Measurements from ENCODE around the gene PCDH9. TPM values are rescaled to one million over a fixed set of nuclear protein-coding genes. Genes with fewer than 3 reads are reported as not detected.

Gene PCDH9
- total and polyA plus RNA-seq, 2 of the 13 experiments (the other 11 are each of a cell fraction or from before 2014, with no cell fraction given) = 0.09 TPM; not detected in 1

DNA sequence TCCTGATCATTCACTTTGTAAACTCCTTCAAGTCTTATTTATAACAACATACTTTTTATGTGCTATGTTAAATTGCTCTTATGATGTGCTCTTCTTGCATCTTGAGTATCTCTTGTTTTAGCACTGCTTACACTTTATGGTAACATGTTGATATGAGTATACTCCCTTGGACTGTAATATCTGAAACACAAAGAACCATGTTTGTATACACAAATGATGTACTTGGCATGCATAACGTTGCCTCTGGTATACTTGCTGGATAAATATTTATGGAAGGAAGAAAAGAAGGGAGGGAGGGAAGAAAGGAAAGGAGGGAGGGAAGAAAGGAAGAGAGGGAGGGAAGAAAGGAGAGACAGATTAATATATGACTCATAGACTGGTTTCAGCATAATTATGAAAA lies 333.2 kb downstream of the PCDH9 start:
- no peak overlapping the region for H3K4me3 ChIP-seq (replicated peaks in 1 of 3; ENCODE audit: insufficient read depth in 1 of 3, low read depth in 2 of 3, low read length in 3 of 3)
- H4K20me1 ChIP-seq (ENCODE audit: insufficient read depth, low read length) = no peaks in the 10 kb centered on the region
- no peaks in the 10 kb centered on the region for H3K27me3 ChIP-seq (ENCODE audit: control insufficient read depth in 1 of 2, insufficient read depth in 2 of 2, low read length in 2 of 2)
- no peak overlapping the region for H2AFZ ChIP-seq (ENCODE audit: low read length)
- WGBS (ENCODE audit: low lambda C conversion rate) = 0% methylated on average over 1 of the region's 1 CpG
- no peak overlapping the region for H3K9ac ChIP-seq (ENCODE audit: insufficient read depth, low read depth, low read length)
- in situ Hi-C loops (cut with HindIII; ENCODE audit: extremely low pct_ligation_motif_present, low pct_unique_long_range_greater_than_20kb) (no loop called here), intact Hi-C loops (cut with micrococcal nuclease; ENCODE audit: unreplicated experiment) (no loop called here)
- H3K4me2 ChIP-seq (ENCODE audit: low read depth, low read length) = no peak overlapping the region
- ChIA-PET CTCF (ENCODE audit: low intra/inter-chr PET ratio, low total read pairs) (no interaction called here), POLR2A (no interaction called here)
- ATAC-seq (no peak), DNase-seq (ENCODE audit: low spot score) (no peak), FAIRE-seq (no peak)
- BruUV-seq (replicated peaks) = no TSS peak
- no peaks in the 10 kb centered on the region for H3K79me2 ChIP-seq (ENCODE audit: insufficient read depth, low read length)
- H3K27ac ChIP-seq (ENCODE audit: extremely low read length, insufficient read depth, low read length) = no peak overlapping the region
- no peaks in the 10 kb centered on the region for H3K36me3 ChIP-seq (replicated peaks in 1 of 2; ENCODE audit: control insufficient read depth in 1 of 2, insufficient read depth in 2 of 2, low read length in 2 of 2)
- TF ChIP-seq SP4 (CRISPR knock-in tag; IDR thresholded peaks at IDR 0.05) (no peak), ZFP90 (CRISPR knock-in tag; IDR thresholded peaks at IDR 0.05; ENCODE audit: borderline replicate concordance) (no peak), ZNF800 (CRISPR knock-in tag; IDR thresholded peaks at IDR 0.05) (no peak), TFDP2 (CRISPR knock-in tag; IDR thresholded peaks at IDR 0.05) (no peak)
- no peaks in the 10 kb centered on the region for H3K9me3 ChIP-seq (ENCODE audit: low read length)
- H3K4me1 ChIP-seq (ENCODE audit: insufficient read depth, low read length) = no peaks in the 10 kb centered on the region

DNA sequence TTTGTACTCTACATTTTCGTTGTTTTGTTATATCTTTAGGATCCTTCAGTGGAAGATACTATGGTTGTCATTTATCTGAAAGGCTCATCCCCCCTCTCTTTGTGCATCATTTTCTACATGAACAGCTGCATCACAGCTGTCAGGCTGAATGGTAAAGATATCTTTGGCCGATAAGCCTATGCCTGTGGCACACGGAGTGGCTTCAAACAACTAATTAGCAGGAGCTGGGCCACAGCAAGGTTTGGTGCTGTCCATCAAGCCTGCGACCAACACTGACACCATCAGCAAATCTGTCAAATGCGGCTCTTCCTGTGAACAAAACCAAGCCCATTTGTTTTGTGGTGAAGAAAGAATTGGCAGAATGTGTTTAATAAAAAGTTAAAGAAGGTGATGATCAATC lies 334.4 kb downstream of the PCDH9 start:
- Histone ChIP-seq H2AFZ (ENCODE audit: low read length) (no peak overlapping the region), H3K4me2 (ENCODE audit: low read depth, low read length) (no peak overlapping the region), H3K4me3 (replicated peaks in 1 of 3; ENCODE audit: insufficient read depth in 1 of 3, low read depth in 2 of 3, low read length in 3 of 3) (no peak overlapping the region), H3K4me1 (ENCODE audit: insufficient read depth, low read length) (no peaks in the 10 kb centered on the region), H3K79me2 (ENCODE audit: insufficient read depth, low read length) (no peaks in the 10 kb centered on the region), H3K27me3 (ENCODE audit: control insufficient read depth in 1 of 2, insufficient read depth in 2 of 2, low read length in 2 of 2) (no peaks in the 10 kb centered on the region), H4K20me1 (ENCODE audit: insufficient read depth, low read length) (no peaks in the 10 kb centered on the region), H3K9me3 (ENCODE audit: low read length) (no peaks in the 10 kb centered on the region), H3K9ac (ENCODE audit: insufficient read depth, low read depth, low read length) (no peak overlapping the region), H3K36me3 (replicated peaks in 1 of 2; ENCODE audit: control insufficient read depth in 1 of 2, insufficient read depth in 2 of 2, low read length in 2 of 2) (no peaks in the 10 kb centered on the region), H3K27ac (ENCODE audit: extremely low read length, insufficient read depth, low read length) (no peak overlapping the region)
- WGBS (ENCODE audit: low lambda C conversion rate) = 4% methylated on average over 5 of the region's 5 CpGs
- no TSS peak for BruUV-seq (replicated peaks)
- ChIA-PET POLR2A (no interaction called here), CTCF (ENCODE audit: low intra/inter-chr PET ratio, low total read pairs) (no interaction called here)
- TF ChIP-seq RBFOX2 (IDR thresholded peaks at IDR 0.05; ENCODE audit: low read depth, low read length) = no peak
- no peak for TF ChIP-seq HIVEP1 (CRISPR knock-in tag; IDR thresholded peaks at IDR 0.05)
- no peak for TF ChIP-seq ZNF44 (CRISPR knock-in tag; IDR thresholded peaks at IDR 0.05)
- TF ChIP-seq GTF2F1 (IDR thresholded peaks at IDR 0.05; ENCODE audit: low read length) = no peak
- no peak for TF ChIP-seq ZNF24 (IDR thresholded peaks at IDR 0.05)
- TF ChIP-seq, protein P1, sequence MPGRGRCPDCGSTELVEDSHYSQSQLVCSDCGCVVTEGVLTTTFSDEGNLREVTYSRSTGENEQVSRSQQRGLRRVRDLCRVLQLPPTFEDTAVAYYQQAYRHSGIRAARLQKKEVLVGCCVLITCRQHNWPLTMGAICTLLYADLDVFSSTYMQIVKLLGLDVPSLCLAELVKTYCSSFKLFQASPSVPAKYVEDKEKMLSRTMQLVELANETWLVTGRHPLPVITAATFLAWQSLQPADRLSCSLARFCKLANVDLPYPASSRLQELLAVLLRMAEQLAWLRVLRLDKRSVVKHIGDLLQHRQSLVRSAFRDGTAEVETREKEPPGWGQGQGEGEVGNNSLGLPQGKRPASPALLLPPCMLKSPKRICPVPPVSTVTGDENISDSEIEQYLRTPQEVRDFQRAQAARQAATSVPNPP (CRISPR knock-in tag; IDR thresholded peaks at IDR 0.05) = no peak
- TF ChIP-seq ZKSCAN5 (CRISPR knock-in tag; IDR thresholded peaks at IDR 0.05) = no peak
- intact Hi-C loops (cut with micrococcal nuclease; ENCODE audit: unreplicated experiment) (no loop called here), in situ Hi-C loops (cut with HindIII; ENCODE audit: extremely low pct_ligation_motif_present, low pct_unique_long_range_greater_than_20kb) (no loop called here)
- DNase-seq (ENCODE audit: low spot score) (no peak), ATAC-seq (no peak), FAIRE-seq (no peak)
